Activated CD8-positive, alpha-beta memory T cell treated with anti-CD3 and anti-CD28 coated beads, Interleukin-2, amount 10 ng/mL, durations not matched to agents 7 days and 5 days (primary cell): Measurements from ENCODE around the gene CNR2. TPM values are rescaled to one million over a fixed set of nuclear protein-coding genes. Genes with fewer than 3 reads are reported as not detected.
A peak's percentile ranks its signal among the peaks of the same experiment; 100 is the strongest.

ENCODE experiments used
- ATAC-seq: fragments of 150-1000 bp; cut with Tn5 transposase; one replicate; pipeline ENCODE4 v1.10.0; 2021; ENCODE audit warnings: moderate library complexity
- CTCF ChIA-PET: fragments of 350-600 bp; sonication (Branson Sonifier 250); formaldehyde crosslinking; loops from one replicate; lab custom pipeline; 2021; ENCODE audit warnings: antibody characterized with exemption; lab: Charles Lee
- DNase-seq: peaks from one replicate; pipeline ENCODE4 v3.0.0-alpha.2; 2020
- H3K27ac Mint-ChIP-seq: one replicate; pipeline ENCODE4 v1.8.0; 2021; ENCODE audit warnings: mild to moderate bottlenecking, mixed read lengths
- H3K27me3 Mint-ChIP-seq: one replicate; pipeline ENCODE4 v1.8.0; 2021; ENCODE audit warnings: mixed read lengths
- H3K36me3 Mint-ChIP-seq: one replicate; pipeline ENCODE4 v1.8.0; 2021; ENCODE audit warnings: mild to moderate bottlenecking, mixed read lengths
- H3K4me1 Mint-ChIP-seq: one replicate; pipeline ENCODE4 v1.8.0; 2021; ENCODE audit warnings: mixed read lengths
- H3K4me3 Mint-ChIP-seq: one replicate; pipeline ENCODE4 v1.8.0; 2021; ENCODE audit warnings: mild to moderate bottlenecking, moderate library complexity, mixed read lengths
- H3K9me3 Mint-ChIP-seq: one replicate; pipeline ENCODE4 v1.8.0; 2022; ENCODE audit warnings: low read depth, mixed read lengths
- total RNA-seq, 2 experiments: library from RNA; stranded (reverse); gene quantifications; one replicate each; pipeline ENCODE4 v1.2.3, GENCODE V29; 2021

Gene CNR2
- total RNA-seq, 2 experiments from 2014 or later, result 0.14 to 0.47 TPM

- DNase-seq (no peak), ATAC-seq (no peak)
- H3K4me1 Mint-ChIP-seq, result peaks cover 19% of the 10 kb centered on the region
- no peaks in the 10 kb centered on the region for H3K36me3 Mint-ChIP-seq
- H3K9me3 Mint-ChIP-seq, result no peaks in the 10 kb centered on the region
- CTCF ChIA-PET, result interaction anchor here (0.7 to 1.5 kb wide), 3 partner anchors 86 to 1148 kb away, joined by 3 to 4 read pairs (median 3); no protein-coding TSS in a partner anchor
- H3K27me3 Mint-ChIP-seq, result peaks cover 67% of the 10 kb centered on the region
- H3K4me3 Mint-ChIP-seq, result no peak overlapping the region
- no peak overlapping the region for H3K27ac Mint-ChIP-seq
Observed at GRCh38 chr1:23895993-23896392, 17.2 kb downstream of the CNR2 start.

GRCh38 chr1:23895082-23895481 lies 18.1 kb downstream of the CNR2 start:
- Mint-ChIP-seq H3K36me3 (no peaks in the 10 kb centered on the region), H3K4me1 (peaks cover 17% of the 10 kb centered on the region), H3K27me3 (peaks cover 58% of the 10 kb centered on the region), H3K9me3 (no peaks in the 10 kb centered on the region), H3K4me3 (no peak overlapping the region), H3K27ac (no peak overlapping the region)
- ATAC-seq (no peak), DNase-seq (no peak)
- CTCF ChIA-PET, result interaction anchor here (1.5 kb wide), 1 partner anchor 85 kb away, joined by 4 read pairs; no protein-coding TSS in a partner anchor

DNA sequence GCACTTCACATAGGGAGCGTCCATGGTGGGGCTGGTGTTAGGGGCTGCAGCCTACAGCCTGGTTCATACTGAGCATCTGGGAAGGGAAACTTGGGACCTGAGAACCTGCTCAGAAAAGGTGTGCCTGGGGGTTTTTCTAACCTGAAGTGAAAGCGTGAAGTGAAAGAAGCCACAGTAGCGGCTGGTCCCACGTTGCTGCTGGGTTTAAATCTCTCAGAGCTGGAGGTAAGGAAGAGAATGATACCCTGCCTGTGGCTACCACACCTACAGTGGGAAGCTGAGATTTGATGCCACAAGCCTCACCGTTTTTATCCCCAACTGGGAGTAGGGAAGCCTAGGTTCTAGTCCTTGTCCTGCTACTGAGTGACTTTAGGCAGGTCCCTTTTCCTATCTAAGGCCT lies 24.1 kb downstream of the CNR2 start:
- H3K4me1 Mint-ChIP-seq, result no peaks in the 10 kb centered on the region
- no peaks in the 10 kb centered on the region for H3K9me3 Mint-ChIP-seq
- ATAC-seq (no peak), DNase-seq (no peak)
- H3K36me3 Mint-ChIP-seq, result no peaks in the 10 kb centered on the region
- no peak overlapping the region for H3K4me3 Mint-ChIP-seq
- H3K27ac Mint-ChIP-seq, result no peak overlapping the region
- CTCF ChIA-PET, result no interaction called here
- H3K27me3 Mint-ChIP-seq, result peaks cover 34% of the 10 kb centered on the region

DNA sequence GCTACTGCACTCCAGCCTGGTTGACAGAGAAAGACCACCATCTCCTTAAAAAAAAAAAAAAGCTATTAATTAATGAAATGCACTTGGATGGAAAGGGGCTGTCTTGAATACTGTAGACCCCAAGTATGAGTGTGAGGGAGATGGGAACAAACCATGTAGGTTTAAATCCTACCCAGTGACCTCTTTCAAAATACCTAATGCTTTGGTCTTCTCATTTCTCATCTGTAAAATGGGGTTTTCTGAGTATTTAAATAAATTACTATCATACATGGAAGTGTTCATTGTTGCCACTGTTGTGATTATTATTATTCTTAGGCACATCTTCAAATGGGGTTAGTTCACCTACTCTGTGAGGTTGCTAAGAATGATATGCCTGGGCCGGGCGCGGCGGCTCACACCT lies 27.9 kb downstream of the CNR2 start:
- peaks cover 18% of the 10 kb centered on the region for H3K27me3 Mint-ChIP-seq
- CTCF ChIA-PET, result interaction anchor here (0.6 kb wide), 1 partner anchor 14 kb away, joined by 3 read pairs; no protein-coding TSS in a partner anchor
- no peak for ATAC-seq
- DNase-seq, result no peak
- no peaks in the 10 kb centered on the region for H3K9me3 Mint-ChIP-seq
- no peak overlapping the region for H3K4me3 Mint-ChIP-seq
- no peaks in the 10 kb centered on the region for H3K4me1 Mint-ChIP-seq
- H3K27ac Mint-ChIP-seq, result no peak overlapping the region
- H3K36me3 Mint-ChIP-seq, result no peaks in the 10 kb centered on the region

DNA sequence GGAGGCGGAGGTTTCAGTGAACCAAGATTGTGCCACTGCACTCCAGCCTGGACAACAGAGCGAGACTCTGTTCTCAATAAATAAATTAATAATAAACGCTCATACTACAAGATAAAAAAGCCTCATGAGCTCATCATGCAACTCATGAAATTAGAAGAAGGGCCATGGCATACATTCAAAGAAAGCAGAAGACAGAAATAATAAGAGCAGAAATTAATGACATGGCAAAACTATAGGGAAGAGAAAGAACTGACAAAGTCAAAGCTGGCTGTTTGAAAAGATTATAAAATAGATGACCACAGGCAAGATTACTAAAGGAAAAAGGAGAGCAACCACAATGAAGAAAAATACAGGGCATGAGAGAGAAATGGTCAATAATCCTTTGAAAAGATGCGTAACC lies 30.4 kb downstream of the CNR2 start:
- ATAC-seq (no peak), DNase-seq (no peak)
- Mint-ChIP-seq H3K9me3 (peaks cover 12% of the 10 kb centered on the region), H3K4me3 (no peak overlapping the region), H3K36me3 (peaks cover 11% of the 10 kb centered on the region), H3K4me1 (no peaks in the 10 kb centered on the region), H3K27ac (no peak overlapping the region), H3K27me3 (peaks cover 9% of the 10 kb centered on the region)
- CTCF ChIA-PET, result no interaction called here

- no peak overlapping the region for H3K27ac Mint-ChIP-seq
- peaks cover 13% of the 10 kb centered on the region for H3K27me3 Mint-ChIP-seq
- no peak for ATAC-seq
- CTCF ChIA-PET, result interaction anchor here (0.9 kb wide), 1 partner anchor 9 kb away, joined by 3 read pairs; no protein-coding TSS in a partner anchor
- H3K4me3 Mint-ChIP-seq, result no peak overlapping the region
- no peaks in the 10 kb centered on the region for H3K4me1 Mint-ChIP-seq
- DNase-seq, result no peak
- peaks cover 17% of the 10 kb centered on the region for H3K9me3 Mint-ChIP-seq
- H3K36me3 Mint-ChIP-seq, result peaks cover 17% of the 10 kb centered on the region
Observed at GRCh38 chr1:23879809-23880208, 33.4 kb downstream of the CNR2 start.

GRCh38 chr1:23878668-23879067 lies 34.5 kb downstream of the CNR2 start:
- Mint-ChIP-seq H3K27me3 (peaks cover 18% of the 10 kb centered on the region), H3K9me3 (peaks cover 17% of the 10 kb centered on the region), H3K4me1 (no peaks in the 10 kb centered on the region), H3K27ac (no peak overlapping the region), H3K36me3 (peaks cover 17% of the 10 kb centered on the region), H3K4me3 (no peak overlapping the region)
- CTCF ChIA-PET, result no interaction called here
- ATAC-seq (no peak), DNase-seq (no peak)

DNA sequence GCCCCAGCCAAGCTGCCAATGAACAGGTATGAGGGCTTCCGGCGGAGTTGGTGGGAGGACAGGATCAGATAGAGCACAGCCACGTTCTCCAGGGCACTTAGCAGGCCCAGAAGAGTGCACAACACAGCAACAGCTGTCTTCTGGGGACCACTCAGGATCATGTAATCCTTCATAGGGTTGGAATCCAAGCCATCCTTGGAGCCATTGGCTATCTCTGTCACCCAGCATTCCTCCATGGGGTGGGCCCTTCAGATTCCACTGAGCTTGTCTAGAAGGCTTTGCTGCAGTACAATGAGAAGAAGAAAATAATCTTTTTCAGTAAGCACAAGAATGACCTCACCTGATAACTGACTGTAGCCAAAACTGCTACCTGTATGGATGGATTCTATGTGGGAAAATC lies 37.8 kb downstream of the CNR2 start:
- Mint-ChIP-seq H3K4me3 (no peak overlapping the region), H3K4me1 (no peaks in the 10 kb centered on the region), H3K36me3 (peaks cover 17% of the 10 kb centered on the region), H3K9me3 (peaks cover 17% of the 10 kb centered on the region), H3K27ac (no peak overlapping the region), H3K27me3 (peaks cover 14% of the 10 kb centered on the region)
- DNase-seq (no peak), ATAC-seq (no peak)
- CTCF ChIA-PET, result no interaction called here

GRCh38 chr1:23872421-23872820 lies 40.7 kb downstream of the CNR2 start:
- H3K9me3 Mint-ChIP-seq, result peaks cover 5% of the 10 kb centered on the region
- H3K27me3 Mint-ChIP-seq, result peaks cover 26% of the 10 kb centered on the region
- no peak for ATAC-seq
- no peak for DNase-seq
- H3K4me1 Mint-ChIP-seq, result peaks cover 11% of the 10 kb centered on the region
- CTCF ChIA-PET, result interaction anchor here (1.1 kb wide), 1 partner anchor 62 kb away, joined by 6 read pairs; no protein-coding TSS in a partner anchor
- H3K4me3 Mint-ChIP-seq, result no peak overlapping the region
- peaks cover 6% of the 10 kb centered on the region for H3K36me3 Mint-ChIP-seq
- H3K27ac Mint-ChIP-seq, result no peak overlapping the region

DNA sequence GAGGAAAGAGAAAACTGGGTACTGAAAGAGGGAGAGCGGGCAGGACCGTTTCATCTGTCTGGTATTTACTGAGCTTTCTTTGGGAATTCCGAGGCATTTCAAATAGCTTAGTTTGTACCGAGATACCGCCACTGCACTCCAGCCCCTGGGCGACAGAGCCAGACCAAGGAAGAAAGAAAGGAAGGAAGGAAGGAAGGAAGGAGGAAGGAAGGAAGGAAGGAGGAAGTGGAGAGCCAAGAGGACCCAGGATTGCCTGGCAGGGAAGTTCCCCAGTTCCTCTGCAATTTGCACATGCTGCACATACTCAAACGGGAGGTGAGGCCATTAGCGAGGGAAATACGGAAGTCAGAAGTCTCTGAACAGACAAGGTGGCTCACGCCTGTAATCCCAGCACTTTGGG lies 44.1 kb downstream of the CNR2 start:
- CTCF ChIA-PET, result interaction anchor here (0.6 to 4.6 kb wide), 5 partner anchors 48 to 204 kb away, joined by 3 to 37 read pairs (median 4); no protein-coding TSS in a partner anchor
- Mint-ChIP-seq H3K4me1 (peaks cover 36% of the 10 kb centered on the region), H3K36me3 (peaks cover 4% of the 10 kb centered on the region), H3K4me3 (peak overlapping the region; percentile 74), H3K27me3 (peaks cover 21% of the 10 kb centered on the region), H3K27ac (peak overlapping the region; percentile 79), H3K9me3 (no peaks in the 10 kb centered on the region)
- ATAC-seq (no peak), DNase-seq (no peak)

- peak; percentile 18 for ATAC-seq
- H3K9me3 Mint-ChIP-seq, result no peaks in the 10 kb centered on the region
- DNase-seq, result no peak
- peak overlapping the region; percentile 74 for H3K4me3 Mint-ChIP-seq
- peaks cover 4% of the 10 kb centered on the region for H3K36me3 Mint-ChIP-seq
- CTCF ChIA-PET, result interaction anchor here (0.6 to 4.6 kb wide), 6 partner anchors 44 to 203 kb away, joined by 3 to 37 read pairs (median 4); partner anchors contain the start of gene HMGCL
- peak overlapping the region; percentile 79 for H3K27ac Mint-ChIP-seq
- peaks cover 21% of the 10 kb centered on the region for H3K27me3 Mint-ChIP-seq
- peaks cover 36% of the 10 kb centered on the region for H3K4me1 Mint-ChIP-seq
Observed at GRCh38 chr1:23868557-23869016, 44.6 kb downstream of the CNR2 start.

- DNase-seq, result peak; percentile 95
- Mint-ChIP-seq H3K27ac (peak within 1 kb of the TSS; percentile 79), H3K9me3 (no peaks in the 10 kb centered on the region)
Observed at GRCh38 chr1:23867895-23868556, 45.1 kb downstream of the CNR2 start, which contains the start of gene FUCA1. FUCA1 (minus strand) TSS chr1:23868290; CDS start chr1:23868286, 4 bp downstream.

GRCh38 chr1:23867542-23867894 lies 45.6 kb downstream of the CNR2 start:
- ATAC-seq, result no peak

More at GRCh38 chr1:23867895-23868556, 45.1 kb downstream of the CNR2 start, which contains the start of gene FUCA1:
- H3K4me1 Mint-ChIP-seq, result peaks cover 36% of the 10 kb centered on the region
- peak; percentile 100 for ATAC-seq
- H3K36me3 Mint-ChIP-seq, result peaks cover 4% of the 10 kb centered on the region
- H3K27me3 Mint-ChIP-seq, result peaks cover 21% of the 10 kb centered on the region
- H3K4me3 Mint-ChIP-seq, result peak within 1 kb of the TSS; percentile 74
- CTCF ChIA-PET, result interaction anchor here (0.7 to 4.6 kb wide), 7 partner anchors 12 to 97 kb away, joined by 3 to 37 read pairs (median 4); partner anchors contain the start of gene HMGCL

More at GRCh38 chr1:23867542-23867894, 45.6 kb downstream of the CNR2 start:
- no peak for DNase-seq
- H3K27me3 Mint-ChIP-seq, result peaks cover 21% of the 10 kb centered on the region
- peak overlapping the region; percentile 74 for H3K4me3 Mint-ChIP-seq
- CTCF ChIA-PET, result interaction anchor here (0.7 to 4.6 kb wide), 7 partner anchors 11 to 96 kb away, joined by 3 to 37 read pairs (median 4); partner anchors contain the start of gene HMGCL
- no peaks in the 10 kb centered on the region for H3K9me3 Mint-ChIP-seq
- peaks cover 4% of the 10 kb centered on the region for H3K36me3 Mint-ChIP-seq
- peaks cover 36% of the 10 kb centered on the region for H3K4me1 Mint-ChIP-seq
- H3K27ac Mint-ChIP-seq, result no peak overlapping the region
